ENCODE results near the gene ZNF503.
"Not testable (repeated sequence)": the region's sequence is repeated elsewhere in the genome, so short reads cannot be mapped to it uniquely, and the experiment has no call there.

ZNF503 gene

GRCh38 chr10:75392744-75393143 is 8.8 kb downstream of the ZNF503 start:
- no peak for DNase-seq

GRCh38 chr10:75392271-75392670 is 9.3 kb downstream of the ZNF503 start:
- DNase-seq: no peak

- no peak for DNase-seq
These were observed 11.4 kb downstream of the ZNF503 start for GRCh38 chr10:75390178-75390577.

DNA sequence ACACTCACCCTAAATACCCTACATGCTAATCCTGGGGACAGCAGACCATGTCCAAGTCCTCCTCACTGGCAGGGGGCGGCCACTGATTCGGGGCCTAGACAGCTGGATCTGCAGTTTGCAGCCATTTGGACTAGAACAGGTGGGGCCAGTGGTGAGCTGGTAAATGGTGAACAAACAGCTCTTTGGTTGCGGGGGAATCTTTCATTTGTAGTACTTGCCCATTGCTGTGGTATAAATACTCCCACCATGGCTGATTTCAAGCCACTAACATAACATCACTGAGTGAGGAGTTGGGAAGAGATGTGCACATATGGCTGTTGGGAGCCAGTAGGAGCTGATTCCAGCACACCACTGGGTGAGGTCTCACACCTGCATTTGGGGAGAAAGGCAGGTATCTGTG is 13.5 kb downstream of the ZNF503 start:
- no peak for DNase-seq

- no peak for DNase-seq
These were observed 15.4 kb downstream of the ZNF503 start for GRCh38 chr10:75386128-75386527.

GRCh38 chr10:75379817-75380216 is 21.7 kb downstream of the ZNF503 start:
- DNase-seq: no peak

- no peak for DNase-seq
These were observed 22.3 kb downstream of the ZNF503 start for GRCh38 chr10:75379212-75379724.

GRCh38 chr10:75378379-75378778 is 23.2 kb downstream of the ZNF503 start:
- no peak for DNase-seq

- no peak for DNase-seq
These were observed 23.7 kb downstream of the ZNF503 start for GRCh38 chr10:75377869-75378268.

DNA sequence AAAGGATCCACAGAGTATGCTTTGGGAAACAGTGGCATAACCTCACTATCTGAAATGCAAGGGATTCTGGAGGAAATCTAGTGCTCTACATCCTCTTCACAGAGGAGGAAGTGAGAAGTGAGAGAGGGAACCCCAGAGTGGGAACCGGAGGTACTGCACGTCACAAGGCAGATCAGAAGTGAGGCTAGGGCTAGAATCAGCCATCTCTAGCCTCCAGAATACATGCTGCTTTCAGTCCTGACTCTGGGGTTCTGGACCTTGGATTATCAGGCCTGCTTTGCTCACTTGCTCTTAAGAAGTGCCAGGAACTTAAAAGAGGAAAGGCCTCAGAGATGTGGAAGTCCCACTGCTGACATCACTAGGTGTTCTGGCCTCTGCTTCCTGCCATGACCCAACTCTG is 25.7 kb downstream of the ZNF503 start:
- DNase-seq: no peak

DNA sequence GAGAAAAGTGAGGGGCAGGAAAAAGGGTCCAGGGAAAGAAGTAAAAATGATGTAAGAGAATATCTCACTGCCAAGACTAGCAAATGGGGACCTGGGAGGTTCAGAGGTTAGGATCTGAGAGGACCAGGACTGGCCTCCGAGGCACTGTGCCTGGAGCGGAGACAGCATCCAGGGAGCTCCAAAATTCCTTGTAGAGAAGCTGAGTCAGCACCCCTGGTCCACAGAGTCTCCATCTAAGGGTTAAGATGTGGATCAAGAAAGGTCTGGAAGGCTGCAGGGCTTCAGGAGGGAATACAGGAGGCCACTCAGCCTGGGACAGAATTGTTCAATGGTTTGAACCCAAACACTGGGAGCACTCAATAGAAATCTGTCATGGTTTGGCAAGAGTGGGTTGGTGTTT is 30.6 kb downstream of the ZNF503 start:
- DNase-seq: no peak

DNA sequence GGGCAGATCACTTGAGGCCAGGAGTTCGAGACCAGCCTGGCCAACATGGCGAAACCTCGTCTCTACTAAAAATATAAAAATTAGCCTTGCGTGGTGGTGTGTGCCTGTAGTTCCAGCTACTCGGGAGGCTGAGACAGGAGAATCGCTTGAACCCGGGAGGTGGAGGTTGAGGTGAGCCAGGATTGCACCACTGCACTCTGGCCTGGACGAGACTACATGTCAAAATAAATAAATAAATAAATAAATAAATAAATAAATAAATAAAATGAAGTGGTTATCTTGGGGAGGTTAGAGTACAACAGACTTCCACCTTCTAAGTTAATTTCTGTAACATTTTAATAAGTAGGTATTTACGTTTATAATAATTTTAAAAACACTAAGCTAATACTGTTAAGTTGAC is 31.7 kb downstream of the ZNF503 start:
- DNase-seq: not testable (repeated sequence)

DNA sequence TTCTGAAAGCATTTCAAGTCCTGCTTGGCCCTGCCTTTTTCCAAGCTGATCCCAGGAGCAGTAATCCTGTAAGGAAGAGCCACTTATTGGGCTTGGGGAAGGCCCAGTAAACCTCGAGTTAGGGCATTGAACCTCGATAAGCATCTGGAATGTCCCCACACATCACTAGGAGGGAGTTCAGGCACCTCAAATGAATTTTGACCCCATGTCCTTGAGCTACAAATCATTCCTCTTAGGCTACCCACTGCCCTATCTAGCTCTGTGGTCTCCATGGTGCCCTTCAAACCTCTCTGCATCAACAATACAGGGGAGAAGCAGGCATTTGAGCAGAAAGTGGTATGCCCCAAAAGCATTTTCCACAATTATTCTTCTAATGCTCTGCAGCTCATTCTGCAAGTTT is 33.7 kb downstream of the ZNF503 start:
- DNase-seq: no peak

GRCh38 chr10:75367021-75367487 is 34.5 kb downstream of the ZNF503 start:
- no peak for DNase-seq

DNA sequence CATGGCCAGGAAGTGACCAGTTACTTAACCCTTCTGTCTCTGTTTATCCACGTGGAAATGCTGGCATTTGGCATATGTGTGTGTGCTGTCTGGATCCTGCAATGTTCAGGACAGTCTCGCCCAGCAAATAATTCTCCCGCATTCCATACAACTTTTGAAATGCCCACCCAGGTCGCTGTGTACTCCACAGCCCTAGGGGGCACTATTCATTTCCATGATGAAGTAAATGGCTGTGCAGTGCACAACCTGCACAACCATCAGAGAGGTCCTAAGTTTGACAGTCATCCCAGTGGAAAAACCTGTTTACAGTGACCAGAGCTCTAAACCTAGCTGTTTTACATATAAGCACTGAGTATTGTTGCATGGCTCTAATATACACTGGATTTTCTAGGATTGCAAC is 38.1 kb downstream of the ZNF503 start:
- DNase-seq: no peak

DNA sequence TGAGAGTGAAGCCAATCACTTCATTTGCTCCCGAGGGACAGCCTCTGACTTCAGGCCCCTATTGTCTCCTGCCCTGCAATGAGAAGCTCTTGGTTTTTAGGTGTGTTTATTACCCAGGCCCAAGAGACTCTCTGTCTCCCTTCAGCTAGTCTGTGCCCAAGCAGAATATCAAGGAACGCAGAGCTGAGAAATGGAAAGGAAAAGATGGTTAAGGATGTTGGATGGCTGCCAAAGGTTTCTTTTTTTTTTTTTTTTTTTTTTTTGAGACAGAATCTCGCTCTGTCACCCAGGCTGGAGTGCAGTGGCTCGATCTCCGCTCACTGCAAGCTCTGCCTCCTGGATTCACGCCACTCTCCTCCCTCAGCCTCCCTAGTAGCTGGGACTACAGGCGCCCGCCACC is 41.7 kb downstream of the ZNF503 start:
- not testable (repeated sequence) for DNase-seq

DNA sequence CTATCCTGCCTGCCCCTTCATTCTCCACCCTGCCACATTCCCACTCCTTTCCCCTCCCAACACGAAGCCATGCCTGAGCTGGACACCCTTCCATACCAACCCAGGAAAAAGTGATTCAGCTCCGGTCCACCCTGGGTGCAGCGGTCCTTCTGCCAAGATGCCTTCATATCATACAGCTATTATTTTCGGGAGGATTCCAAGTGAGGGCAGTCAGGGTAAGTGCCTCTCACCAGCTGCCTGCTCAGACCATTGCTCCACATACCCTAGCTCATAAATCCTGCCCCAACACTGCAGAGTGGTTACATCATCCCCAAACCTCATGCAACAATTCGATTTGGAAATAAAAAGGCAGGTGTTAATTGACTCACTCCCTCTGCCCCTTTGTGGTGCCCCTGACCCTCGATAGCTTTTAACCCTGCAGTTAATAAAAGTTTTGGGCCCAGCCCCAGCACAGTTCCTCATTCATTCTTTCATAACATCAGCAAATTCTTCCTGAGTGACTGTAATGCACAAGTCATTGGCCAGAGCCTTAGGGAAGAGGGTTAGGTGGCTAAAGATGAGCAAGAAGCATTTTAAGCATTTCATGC is 42.6 kb downstream of the ZNF503 start:
- DNase-seq: no peak

GRCh38 chr10:75358132-75358531 is 43.4 kb downstream of the ZNF503 start:
- DNase-seq: no peak

DNA sequence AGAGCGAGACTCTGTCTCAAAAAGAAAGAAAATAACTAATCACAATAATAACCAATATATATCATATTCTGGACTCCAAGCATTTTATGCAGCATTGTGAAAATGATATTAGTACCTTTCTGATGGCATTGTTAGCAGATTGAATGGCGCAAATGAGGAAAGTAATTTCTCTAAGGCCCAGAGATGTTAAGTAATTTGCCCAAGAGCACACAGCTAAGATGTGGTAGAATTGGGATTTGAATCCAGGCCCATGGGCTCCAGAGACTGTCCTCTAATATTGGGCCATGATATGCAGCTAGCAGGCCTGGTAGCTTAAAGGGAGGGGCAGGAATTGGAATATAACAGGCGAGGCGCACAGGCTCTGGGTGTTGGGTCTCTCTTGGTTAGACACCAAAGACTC is 44.1 kb downstream of the ZNF503 start:
- DNase-seq: no peak

GRCh38 chr10:75356484-75356883 is 45.1 kb downstream of the ZNF503 start:
- no peak for DNase-seq

- DNase-seq: no peak
These were observed 45.9 kb downstream of the ZNF503 start for GRCh38 chr10:75355706-75356105.

- DNase-seq: no peak
These were observed 48.4 kb downstream of the ZNF503 start for GRCh38 chr10:75353183-75353582.

DNA sequence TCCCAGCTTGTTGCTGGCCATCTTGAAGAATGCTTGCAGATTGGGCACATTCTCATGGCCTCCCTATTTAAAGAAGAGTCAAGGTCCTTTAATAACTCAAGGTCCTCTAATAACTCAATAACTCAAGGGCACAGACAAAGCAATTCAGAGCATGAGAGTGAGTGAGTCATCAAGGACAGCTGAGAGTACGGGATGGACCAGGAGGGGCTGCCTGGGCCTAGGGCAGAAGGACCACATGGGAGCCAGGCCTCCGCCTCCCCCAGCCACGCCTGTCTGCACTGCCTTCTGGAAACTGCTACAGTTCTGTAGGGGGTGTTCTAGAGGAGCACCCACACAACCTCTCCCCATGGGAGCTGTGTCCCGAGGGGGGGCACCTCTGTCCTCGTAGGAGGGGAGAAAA is 48.9 kb downstream of the ZNF503 start:
- no peak for DNase-seq

DNA sequence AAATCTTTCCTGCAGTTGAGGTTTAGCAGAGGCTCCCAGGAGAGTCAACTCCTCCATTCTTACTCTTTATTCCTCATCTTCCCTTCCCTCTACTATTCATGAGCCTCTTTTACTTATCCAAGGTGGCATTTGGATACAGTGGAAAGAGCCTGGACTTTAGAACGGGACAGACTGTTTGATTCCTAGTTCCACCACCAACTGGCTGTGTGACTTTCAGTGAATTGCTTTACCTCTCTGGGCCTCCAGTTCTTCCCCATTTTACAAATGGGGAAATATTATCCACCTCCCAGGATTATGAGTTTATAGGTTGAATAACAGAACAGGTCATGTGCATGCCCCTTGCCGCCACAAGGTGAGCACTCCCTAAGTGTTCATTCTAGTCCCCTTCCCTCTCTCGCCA is 49.9 kb downstream of the ZNF503 start:
- DNase-seq: no peak

- DNase-seq: no peak
These were observed 50.8 kb downstream of the ZNF503 start for GRCh38 chr10:75350791-75351190.
